Fibroblast of skin of scalp (primary cell): Measurements from ENCODE around the gene SURF4.
"Not testable (repeated sequence)": the region's sequence is repeated elsewhere in the genome, so short reads cannot be mapped to it uniquely, and the experiment has no call there.

ENCODE experiments used
- DNase-seq: peaks from one replicate; pipeline ENCODE4 v3.0.0-alpha.2; 2013

SURF4 gene

GRCh38 chr9:133397370-133397769 lies 21.5 kb upstream of the SURF4 start:
- DNase-seq = no peak

- DNase-seq = no peak
Observed at GRCh38 chr9:133396952-133397351, 21.1 kb upstream of the SURF4 start.

- DNase-seq = no peak
Observed at GRCh38 chr9:133394687-133395271, 18.9 kb upstream of the SURF4 start.

GRCh38 chr9:133393399-133393798 lies 17.5 kb upstream of the SURF4 start:
- DNase-seq = no peak

GRCh38 chr9:133392308-133392707 lies 16.4 kb upstream of the SURF4 start:
- DNase-seq = not testable (repeated sequence)

- DNase-seq = not testable (repeated sequence)
Observed at GRCh38 chr9:133391449-133391848, 15.6 kb upstream of the SURF4 start.

GRCh38 chr9:133390713-133391112 lies 14.9 kb upstream of the SURF4 start:
- DNase-seq = no peak

GRCh38 chr9:133389562-133389961 lies 13.7 kb upstream of the SURF4 start:
- no peak for DNase-seq

- DNase-seq = no peak
Observed at GRCh38 chr9:133389025-133389557, 13.2 kb upstream of the SURF4 start.

GRCh38 chr9:133387680-133388079 lies 11.8 kb upstream of the SURF4 start:
- DNase-seq = no peak

GRCh38 chr9:133386338-133386737 lies 10.5 kb upstream of the SURF4 start:
- no peak for DNase-seq

- DNase-seq = no peak
Observed at GRCh38 chr9:133385452-133385851, 9.6 kb upstream of the SURF4 start.

- DNase-seq = no peak
Observed at GRCh38 chr9:133384736-133385321, 9.0 kb upstream of the SURF4 start.

- no peak for DNase-seq
Observed at GRCh38 chr9:133383438-133383837, 7.6 kb upstream of the SURF4 start.

- DNase-seq = no peak
Observed at GRCh38 chr9:133382507-133383141, 6.8 kb upstream of the SURF4 start.

- DNase-seq = no peak
Observed at GRCh38 chr9:133380734-133381133, 4.9 kb upstream of the SURF4 start.

- no peak for DNase-seq
Observed at GRCh38 chr9:133379153-133380086, 3.6 kb upstream of the SURF4 start.

- no peak for DNase-seq
Observed at GRCh38 chr9:133378408-133378962, 2.6 kb upstream of the SURF4 start.

- DNase-seq = peak; percentile 64
Observed at GRCh38 chr9:133377721-133378216, 1.9 kb upstream of the SURF4 start.

- not testable (repeated sequence) for DNase-seq
Observed at GRCh38 chr9:133377280-133377679, 1.4 kb upstream of the SURF4 start.

- peak; percentile 30 for DNase-seq
Observed at GRCh38 chr9:133375116-133375723, 640 bp downstream of the SURF4 start.

GRCh38 chr9:133374612-133375115 lies 1.2 kb downstream of the SURF4 start:
- DNase-seq = peak; percentile 53
